Amygdala (tissue), 56 donors: ENCODE measurements around the gene CCDC107.

Source experiments
- DNase-seq, 56 donors: peaks; one replicate each; lab custom pipeline; 2025; lab: John Stamatoyannopoulos, UW

CCDC107 gene

DNA sequence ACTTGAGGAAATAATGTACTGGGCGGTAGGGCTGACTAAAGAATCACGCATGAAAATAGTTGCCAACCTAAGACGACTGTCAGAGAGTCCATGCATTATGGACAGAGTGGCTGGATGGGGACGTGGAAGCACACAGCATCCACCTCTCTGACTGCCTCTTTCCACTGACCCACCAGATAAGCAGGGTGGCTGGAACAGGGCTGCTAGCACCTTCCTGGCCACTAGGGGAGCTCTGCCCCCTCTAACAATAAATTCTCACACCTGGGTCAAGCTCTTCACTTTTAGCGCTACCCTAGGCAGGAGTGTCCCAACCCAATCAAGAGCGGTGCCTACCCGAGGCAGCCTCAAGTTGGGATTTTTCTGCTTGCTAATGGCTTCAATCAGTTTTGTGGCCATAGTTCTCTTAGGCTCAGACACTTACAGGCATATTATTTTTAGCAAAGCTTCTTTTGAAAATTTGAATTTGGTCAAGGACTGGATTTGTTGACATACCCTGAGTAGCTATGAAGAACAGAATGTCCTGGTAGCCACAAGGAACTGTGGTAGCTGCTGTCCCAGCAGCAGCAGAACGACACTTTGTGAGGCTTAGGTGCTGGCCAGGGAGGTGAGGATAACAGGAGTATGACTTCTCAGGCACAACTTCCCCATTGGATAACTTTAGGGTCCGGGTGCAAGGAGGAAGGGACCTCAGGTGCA, 38.6 kb downstream of the CCDC107 start:
- DNase-seq: peak in 20 of 56 donors; percentile 6 to 48 (median 16)

DNA sequence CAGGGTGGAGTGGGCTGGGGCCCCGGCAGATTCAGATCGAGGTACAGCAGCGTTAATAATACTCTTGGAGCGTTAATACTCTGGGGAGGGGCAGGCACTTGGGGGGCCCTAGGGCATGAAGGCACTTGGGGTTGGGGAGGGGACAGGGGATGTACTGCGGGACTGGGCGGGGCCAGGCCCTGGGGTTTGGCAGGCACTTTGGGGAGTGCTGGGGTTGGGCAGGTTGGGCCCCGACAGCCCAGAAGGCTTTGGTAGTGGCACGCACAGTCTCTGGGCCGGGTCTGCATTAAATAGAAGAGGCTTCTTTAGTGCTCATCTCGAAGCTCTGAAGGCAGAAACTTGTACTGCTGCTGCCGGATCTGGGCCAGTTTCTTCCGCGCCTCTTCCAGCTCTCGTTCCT, 39.4 kb downstream of the CCDC107 start:
- no peak for DNase-seq

DNA sequence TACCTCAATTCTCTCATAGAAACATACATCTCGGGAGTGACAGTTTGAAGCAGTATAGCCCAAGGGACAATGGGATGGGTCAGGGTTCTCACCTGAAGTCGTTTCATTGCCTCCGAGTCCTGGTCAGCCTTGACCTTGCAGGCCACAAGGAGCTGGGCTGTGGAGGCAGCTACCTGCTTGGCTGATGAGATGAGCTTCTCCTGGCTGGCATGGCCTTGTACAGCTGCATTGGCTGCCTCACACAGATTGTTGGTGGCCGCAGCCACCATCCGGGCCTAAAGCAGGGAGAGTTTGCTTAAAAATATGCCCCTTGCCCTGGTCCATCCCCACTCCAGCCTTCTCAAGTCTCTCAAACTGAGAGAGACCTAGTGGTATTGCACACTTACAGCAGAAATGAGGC, 40.1 kb downstream of the CCDC107 start:
- DNase-seq: no peak

DNA sequence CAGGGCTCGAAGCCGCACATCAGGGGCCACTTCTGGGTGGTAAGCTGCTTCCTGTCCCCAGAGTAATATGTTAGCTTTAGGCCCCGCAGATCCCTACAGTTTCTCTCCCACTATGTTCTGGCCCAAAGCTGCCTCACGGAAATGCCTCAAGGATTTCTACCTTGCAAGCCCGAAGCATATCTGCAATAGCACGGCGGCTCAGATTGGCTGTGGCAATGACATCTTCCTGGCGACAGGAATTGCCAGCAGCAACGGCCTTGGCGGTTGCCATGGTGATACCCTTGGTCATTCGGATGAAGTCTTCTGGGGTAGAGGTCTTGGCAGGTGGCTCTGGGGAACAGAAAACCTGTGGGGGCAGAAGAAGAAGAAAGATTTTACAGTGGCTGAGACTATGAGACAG, 41.9 kb downstream of the CCDC107 start:
- no peak for DNase-seq

DNA sequence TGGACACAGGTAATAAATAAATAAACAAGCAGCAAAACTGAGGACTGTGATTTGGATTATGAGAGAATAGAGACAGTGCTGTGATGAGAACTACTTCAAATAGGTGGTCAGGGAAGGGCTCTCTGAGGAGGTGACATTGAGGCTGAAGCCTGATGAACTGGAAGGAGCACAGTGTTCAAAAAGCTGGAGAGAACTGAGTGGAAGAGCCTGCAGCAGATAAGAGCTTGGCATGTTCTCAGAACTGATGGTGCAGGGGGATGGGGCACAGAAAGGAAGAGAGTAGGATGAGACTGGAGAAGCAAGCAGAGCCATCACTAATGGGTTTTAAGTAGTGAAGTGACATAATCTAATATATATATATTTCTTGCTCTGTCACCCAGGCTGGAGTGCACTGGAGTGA, 42.9 kb downstream of the CCDC107 start:
- no peak for DNase-seq

DNA sequence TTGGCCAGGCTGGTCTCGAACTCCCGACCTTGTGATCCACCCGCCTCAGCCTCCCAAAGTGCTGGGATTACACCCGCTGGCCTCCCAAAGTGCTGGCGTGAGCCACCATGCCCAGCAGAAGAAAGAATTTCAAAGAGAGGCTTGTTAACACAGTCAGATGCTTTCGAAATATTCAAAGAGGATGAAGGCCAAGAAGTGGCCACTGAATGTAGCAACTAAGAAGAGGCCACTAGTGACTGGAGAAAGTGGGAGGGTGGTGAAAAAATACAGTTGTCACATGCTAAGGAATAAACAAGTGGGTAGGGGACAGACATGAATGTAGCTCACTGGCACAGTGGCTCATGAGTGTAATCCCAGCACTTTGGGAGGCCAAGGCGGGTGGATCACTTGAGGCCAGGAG, 44.6 kb downstream of the CCDC107 start:
- DNase-seq: no peak

GRCh38 chr9:35703906-35704672, 46.0 kb downstream of the CCDC107 start:
- no peak for DNase-seq

GRCh38 chr9:35705372-35705771, 47.3 kb downstream of the CCDC107 start:
- DNase-seq: no peak

DNA sequence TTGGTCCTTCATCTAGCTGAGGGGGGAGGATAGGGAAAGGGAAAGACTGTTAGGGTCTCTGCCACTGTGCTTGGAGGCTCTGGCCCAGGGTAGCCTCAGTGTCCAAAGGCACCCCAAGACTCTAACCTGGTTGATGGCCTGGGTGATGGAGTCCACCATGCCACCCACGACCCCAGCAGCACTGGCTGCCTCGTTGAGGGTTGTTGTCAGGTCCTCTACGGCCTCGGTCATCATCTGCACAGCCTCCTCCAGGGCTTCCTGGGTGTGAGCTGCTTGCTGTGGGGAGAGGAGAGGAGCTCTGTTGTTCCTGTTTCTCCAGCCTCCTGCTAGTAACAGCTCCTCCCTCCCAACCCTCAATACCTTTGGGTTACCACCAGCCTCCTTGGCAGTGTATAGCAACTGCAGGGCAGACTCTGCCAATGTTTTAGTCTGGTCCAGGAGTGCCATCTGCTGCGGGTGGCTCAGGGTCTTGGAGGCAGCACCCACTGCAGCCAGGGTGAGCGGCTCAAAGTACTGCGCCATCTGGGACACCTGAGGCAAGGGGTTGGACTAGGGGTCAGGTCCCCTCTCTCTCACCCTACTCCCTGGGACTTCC, 47.8 kb downstream of the CCDC107 start:
- DNase-seq: no peak

- DNase-seq: no peak
Measured at GRCh38 chr9:35706951-35707350, 48.9 kb downstream of the CCDC107 start.

DNA sequence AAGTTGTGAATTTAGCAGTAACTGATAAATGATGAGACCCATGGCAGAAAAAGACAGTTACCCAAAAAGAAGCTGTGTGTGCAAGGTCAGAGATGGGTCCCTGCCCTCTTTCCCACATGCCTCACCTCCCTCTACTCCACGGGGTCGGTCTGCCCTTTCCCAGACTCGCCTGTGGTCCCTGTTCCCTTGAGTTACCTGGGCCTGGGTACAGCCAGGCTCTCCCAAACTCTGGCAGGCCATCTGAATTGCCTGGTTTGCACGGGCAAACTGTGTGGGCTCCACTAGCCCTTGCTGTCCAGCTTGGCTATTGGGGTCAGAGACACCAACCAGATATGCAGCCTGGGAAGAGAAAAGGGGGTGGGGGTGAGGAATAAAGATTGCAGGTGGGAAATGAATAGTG, 50.1 kb downstream of the CCDC107 start:
- DNase-seq: no peak

GRCh38 chr9:35710818-35711500, 52.9 kb downstream of the CCDC107 start:
- no peak for DNase-seq
